H9 (cell line): Measurements from ENCODE around the gene RFX1. TPM values are rescaled to one million over a fixed set of nuclear protein-coding genes. Genes with fewer than 3 reads are reported as not detected.

ENCODE experiments used
- DNase-seq: peaks from one replicate; pipeline ENCODE4 v3.0.0-alpha.2; 2017
- H2AFZ ChIP-seq: one replicate; pipeline ENCODE4 v1.6.1; 2013; ENCODE audit warnings: mild to moderate bottlenecking, low read length, control low read depth, moderate library complexity
- H2AK5ac ChIP-seq: 2 replicates; pipeline ENCODE4 v1.6.1; 2013; ENCODE audit warnings: low read length, control low read depth, mixed read lengths; ENCODE audit not compliant: insufficient read length
- H2BK120ac ChIP-seq: one replicate; pipeline ENCODE4 v1.6.1; 2013; ENCODE audit warnings: low read depth, mild to moderate bottlenecking, low read length, control low read depth, inconsistent platforms; ENCODE audit not compliant: poor library complexity, severe bottlenecking
- H2BK12ac ChIP-seq: 2 replicates; pipeline ENCODE4 v1.6.1; 2013; ENCODE audit warnings: low read length, control low read depth, mixed read lengths, low read depth; ENCODE audit not compliant: insufficient read length
- H2BK15ac ChIP-seq: 2 replicates; pipeline ENCODE4 v1.6.1; 2013; ENCODE audit warnings: low read depth, low read length, control low read depth
- H2BK20ac ChIP-seq: one replicate; pipeline ENCODE4 v1.6.1; 2013; ENCODE audit warnings: low read depth, mild to moderate bottlenecking, low read length, control low read depth, inconsistent platforms; ENCODE audit not compliant: poor library complexity, severe bottlenecking
- H2BK5ac ChIP-seq: 2 replicates; pipeline ENCODE4 v1.6.1; 2013; ENCODE audit warnings: low read length, control low read depth, mixed read lengths; ENCODE audit not compliant: insufficient read length
- H3K14ac ChIP-seq: 2 replicates; pipeline ENCODE4 v1.6.1; 2013; ENCODE audit warnings: low read length, control low read depth; ENCODE audit not compliant: insufficient read depth
- H3K18ac ChIP-seq: 2 replicates; pipeline ENCODE4 v1.6.1; 2013; ENCODE audit warnings: low read depth, mild to moderate bottlenecking, mixed read lengths, low read length, control low read depth; ENCODE audit not compliant: insufficient read length
- H3K23ac ChIP-seq: 2 replicates; pipeline ENCODE4 v1.6.1; 2013; ENCODE audit warnings: low read length, control low read depth, mixed read lengths, low read depth; ENCODE audit not compliant: insufficient read length
- H3K23me2 ChIP-seq: 2 replicates; pipeline ENCODE4 v1.6.1; 2013; ENCODE audit warnings: low read depth, mild to moderate bottlenecking, mixed read lengths, low read length, control low read depth; ENCODE audit not compliant: insufficient read length, poor library complexity, severe bottlenecking
- H3K27ac ChIP-seq: 2 replicates; pipeline ENCODE4 v1.5.1; 2013; ENCODE audit warnings: low read length, control low read depth, mixed read lengths, low read depth; ENCODE audit not compliant: insufficient read length
- H3K27me3 ChIP-seq: 2 replicates; pipeline ENCODE4 v1.6.1; 2013; ENCODE audit warnings: low read length, control low read depth, inconsistent platforms; ENCODE audit not compliant: insufficient read depth
- H3K4ac ChIP-seq: 2 replicates; pipeline ENCODE4 v1.6.1; 2013; ENCODE audit warnings: low read depth, mild to moderate bottlenecking, control low read depth, inconsistent platforms, low read length, moderate library complexity
- H3K4me1 ChIP-seq: 2 replicates; pipeline ENCODE4 v1.6.1; 2013; ENCODE audit warnings: low read length, control low read depth, inconsistent platforms; ENCODE audit not compliant: insufficient read depth
- H3K4me2 ChIP-seq: 2 replicates; pipeline ENCODE4 v1.6.1; 2013; ENCODE audit warnings: low read length, control low read depth, mixed read lengths; ENCODE audit not compliant: insufficient read length, insufficient read depth
- H3K56ac ChIP-seq: 2 replicates; pipeline ENCODE4 v1.6.1; 2013; ENCODE audit warnings: low read depth, mild to moderate bottlenecking, mixed read lengths, low read length, control low read depth; ENCODE audit not compliant: insufficient read length
- H3K79me1 ChIP-seq: 2 replicates; pipeline ENCODE4 v1.6.1; 2013; ENCODE audit warnings: low read depth, mild to moderate bottlenecking, moderate library complexity, low read length, control low read depth, inconsistent platforms; ENCODE audit not compliant: insufficient read depth, poor library complexity, severe bottlenecking
- H3K79me2 ChIP-seq: 2 replicates; pipeline ENCODE4 v1.6.1; 2013; ENCODE audit warnings: low read length, control low read depth, inconsistent platforms; ENCODE audit not compliant: insufficient read depth
- H3K9ac ChIP-seq: 2 replicates; pipeline ENCODE4 v1.6.1; 2013; ENCODE audit warnings: low read length, control low read depth, mixed read lengths; ENCODE audit not compliant: insufficient read length; ENCODE audit errors: extremely low read depth
- H3K9me3 ChIP-seq: one replicate; pipeline ENCODE4 v1.6.1; 2013; ENCODE audit warnings: low read depth, low read length, inconsistent platforms; ENCODE audit not compliant: control insufficient read depth
- H3T11ph ChIP-seq: one replicate; pipeline ENCODE4 v1.6.1; 2013; ENCODE audit warnings: mild to moderate bottlenecking, low read length, control low read depth, inconsistent platforms
- H4K20me1 ChIP-seq: one replicate; pipeline ENCODE4 v1.6.1; 2013; ENCODE audit not compliant: control insufficient read depth, insufficient read length, insufficient read depth
- H4K5ac ChIP-seq: 2 replicates; pipeline ENCODE4 v1.6.1; 2013; ENCODE audit warnings: low read depth, mild to moderate bottlenecking, mixed read lengths, low read length, control low read depth; ENCODE audit not compliant: insufficient read length
- H4K8ac ChIP-seq: replicated peaks from 2 replicates; pipeline ENCODE4 v1.6.1; 2013; ENCODE audit warnings: low read length, control low read depth, mixed read lengths, low read depth; ENCODE audit not compliant: insufficient read length
- H4K91ac ChIP-seq: 2 replicates; pipeline ENCODE4 v1.6.1; 2013; ENCODE audit warnings: low read depth, mild to moderate bottlenecking, moderate library complexity, mixed read lengths, low read length, control low read depth; ENCODE audit not compliant: insufficient read length
- H3K27ac Mint-ChIP-seq, 3 experiments: 2 replicates in 2 of 3; 3 replicates in 1 of 3; pipeline ENCODE4 v1.8.0; 2020 to 2021; ENCODE audit warnings: mixed read lengths in 3 of 3, mild to moderate bottlenecking in 1 of 3, moderate library complexity in 1 of 3
- H3K27me3 Mint-ChIP-seq: 2 replicates; pipeline ENCODE4 v1.8.0; 2021; ENCODE audit warnings: low read depth, mild to moderate bottlenecking, moderate library complexity, mixed read lengths
- H3K36me3 Mint-ChIP-seq, 3 experiments: 2 replicates in 2 of 3; 3 replicates in 1 of 3; pipeline ENCODE4 v1.8.0; 2020 to 2021; ENCODE audit warnings: low read depth in 3 of 3, mixed read lengths in 3 of 3; ENCODE audit not compliant: insufficient read depth in 1 of 3
- H3K4me1 Mint-ChIP-seq, 2 experiments: 2 replicates each; pipeline ENCODE4 v1.8.0; 2020; ENCODE audit warnings: mixed read lengths in 2 of 2
- H3K4me3 Mint-ChIP-seq, 2 experiments: 2 replicates in 1 of 2; 3 replicates in 1 of 2; pipeline ENCODE4 v1.8.0; 2020 to 2021; ENCODE audit warnings: mild to moderate bottlenecking in 2 of 2, mixed read lengths in 2 of 2, moderate library complexity in 1 of 2
- H3K9me3 Mint-ChIP-seq, 2 experiments: 2 replicates in 1 of 2; 3 replicates in 1 of 2; pipeline ENCODE4 v1.8.0; 2020; ENCODE audit warnings: mild to moderate bottlenecking in 2 of 2, mixed read lengths in 2 of 2, moderate library complexity in 1 of 2
- CTCF ChIP-seq: fragments of 200-600 bp; sonication (generic); conservative IDR thresholded peaks from 3 replicates; pipeline ENCODE4 v1.8.0; 2021; ENCODE audit warnings: antibody characterized with exemption, mild to moderate bottlenecking
- WGBS: extraction: QIAGEN DNeasy Blood & Tissue Kit; methylation state at CpG from one replicate; pipeline ENCODE4 v1.1.7; 2013; ENCODE audit warnings: missing lambda C conversion rate, low lambda C conversion rate, mixed read lengths; ENCODE audit not compliant: insufficient read length; ENCODE audit errors: extremely low coverage; 5-methylcytosine and 5-hydroxymethylcytosine counted together
- total RNA-seq: library from RNA; stranded (reverse); gene quantifications from 2 replicates; pipeline ENCODE4 v1.2.1, GENCODE V29; 2021

The RFX1 gene
- total RNA-seq, 1 experiment from 2014 or later: 21.4 TPM

DNA sequence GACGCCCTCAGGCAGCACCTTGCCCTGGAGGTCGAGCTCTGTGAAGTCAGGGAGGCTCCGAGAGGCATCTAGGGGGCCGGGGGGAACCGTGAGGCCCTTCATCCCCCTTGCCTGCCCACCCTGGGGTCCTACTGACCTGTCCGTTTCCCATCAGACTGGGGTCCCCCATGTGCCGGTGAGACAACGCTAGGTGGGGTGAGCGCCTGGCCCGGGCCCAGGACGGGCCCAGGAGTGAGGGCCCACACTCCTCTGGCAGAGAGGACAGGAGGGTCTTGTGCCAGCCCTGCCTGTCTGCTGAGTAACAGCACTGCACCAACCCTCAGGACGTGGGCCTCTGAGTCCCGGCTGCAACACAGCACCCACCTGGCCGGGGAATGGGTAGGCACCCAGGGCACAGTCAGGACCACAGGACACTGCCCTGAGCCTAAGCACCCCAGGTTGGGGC lies 39.4 kb downstream of the RFX1 start:
- Histone ChIP-seq H2AFZ (no peak overlapping the region), H3K79me1 (no peaks in the 10 kb centered on the region), H3K9me3 (no peaks in the 10 kb centered on the region), H3K56ac (no peak overlapping the region), H2BK5ac (no peak overlapping the region), H2BK20ac (no peak overlapping the region), H2AK5ac (no peak overlapping the region), H3K79me2 (no peaks in the 10 kb centered on the region), H3K23me2 (no peaks in the 10 kb centered on the region), H3K18ac (no peak overlapping the region), H2BK120ac (no peak overlapping the region), H4K5ac (no peak overlapping the region), H2BK15ac (no peak overlapping the region), H3T11ph (no peak overlapping the region), H3K27ac (no peak overlapping the region), H3K4me1 (no peaks in the 10 kb centered on the region), H3K23ac (no peak overlapping the region), H3K9ac (no peak overlapping the region), H3K14ac (no peak overlapping the region), H4K20me1 (no peaks in the 10 kb centered on the region), H3K27me3 (no peaks in the 10 kb centered on the region), H4K91ac (no peak overlapping the region), H3K4ac (no peak overlapping the region), H4K8ac (no peak overlapping the region), H2BK12ac (no peak overlapping the region), H3K4me2 (no peak overlapping the region)
- WGBS: no CpG with 5 or more reads among the region's 14 CpGs
- H3K27me3 Mint-ChIP-seq: no peaks in the 10 kb centered on the region
- peaks cover 11 to 44% (median 22%) of the 10 kb centered on the region in 3 experiments; a peak in 6 of 7 replicates for H3K36me3 Mint-ChIP-seq
- H3K4me1 Mint-ChIP-seq: peaks cover under 1 to 2% of the 10 kb centered on the region in 2 experiments; a peak in 3 of 4 replicates
- H3K4me3 Mint-ChIP-seq: no peak overlapping the region
- TF ChIP-seq CTCF: no peak
- H3K9me3 Mint-ChIP-seq: no peaks in the 10 kb centered on the region
- no peak overlapping the region for H3K27ac Mint-ChIP-seq
- DNase-seq: no peak
